ENCODE data around the gene FGGY.
"Not testable (repeated sequence)": the region's sequence is repeated elsewhere in the genome, so short reads cannot be mapped to it uniquely, and the experiment has no call there.

FGGY gene

DNA sequence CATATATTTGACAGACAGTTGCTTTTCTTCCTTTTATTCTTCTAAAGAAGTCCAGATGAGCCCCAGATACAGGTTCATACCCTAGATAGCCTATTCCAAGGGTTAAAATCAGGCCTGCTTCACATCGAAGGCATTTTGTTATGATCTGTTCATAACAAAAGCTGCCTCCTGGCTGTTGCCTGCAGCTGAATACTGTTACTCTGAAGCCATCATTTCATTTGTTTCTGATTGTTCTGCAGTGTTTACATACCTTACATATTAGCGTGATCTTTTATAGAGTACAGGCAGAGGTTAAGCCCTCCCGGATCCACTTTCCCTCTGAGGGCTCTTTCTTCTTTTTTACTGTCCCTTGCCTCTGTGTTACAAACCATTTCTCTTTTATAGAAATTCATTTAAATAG, 298.9 kb downstream of the FGGY start:
- DNase-seq = no peak

- DNase-seq = no peak
These were observed 299.5 kb downstream of the FGGY start for GRCh38 chr1:59596432-59596831.

DNA sequence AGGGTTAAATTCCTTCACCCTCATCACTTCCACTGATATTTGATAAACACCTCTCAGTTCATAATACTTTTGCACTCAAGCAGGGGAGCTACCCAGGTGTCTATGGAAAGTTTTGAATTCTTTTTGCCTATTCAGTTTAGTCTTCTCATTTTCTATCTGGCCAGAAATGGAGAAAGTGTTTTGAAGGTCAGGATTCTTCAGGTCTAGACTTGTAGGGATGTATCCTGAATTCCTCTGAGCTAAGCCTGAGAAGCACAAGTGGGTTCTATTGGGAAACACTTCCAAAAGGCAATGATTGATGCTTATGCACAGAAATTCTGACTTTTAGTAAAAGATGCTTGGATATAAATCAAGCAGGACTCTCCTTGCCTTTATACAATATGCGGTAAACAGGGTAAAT, 300.1 kb downstream of the FGGY start:
- DNase-seq = no peak

GRCh38 chr1:59597420-59598119, 300.7 kb downstream of the FGGY start:
- DNase-seq = no peak

GRCh38 chr1:59598120-59598440, 301.2 kb downstream of the FGGY start:
- no peak for DNase-seq

GRCh38 chr1:59601041-59601441, 304.1 kb downstream of the FGGY start:
- no peak for DNase-seq

GRCh38 chr1:59601811-59602210, 304.9 kb downstream of the FGGY start:
- DNase-seq = no peak

- no peak for DNase-seq
These were observed 307.3 kb downstream of the FGGY start for GRCh38 chr1:59604191-59604590.

GRCh38 chr1:59605184-59605583, 308.3 kb downstream of the FGGY start:
- DNase-seq = no peak

GRCh38 chr1:59605761-59606160, 308.9 kb downstream of the FGGY start:
- no peak for DNase-seq

DNA sequence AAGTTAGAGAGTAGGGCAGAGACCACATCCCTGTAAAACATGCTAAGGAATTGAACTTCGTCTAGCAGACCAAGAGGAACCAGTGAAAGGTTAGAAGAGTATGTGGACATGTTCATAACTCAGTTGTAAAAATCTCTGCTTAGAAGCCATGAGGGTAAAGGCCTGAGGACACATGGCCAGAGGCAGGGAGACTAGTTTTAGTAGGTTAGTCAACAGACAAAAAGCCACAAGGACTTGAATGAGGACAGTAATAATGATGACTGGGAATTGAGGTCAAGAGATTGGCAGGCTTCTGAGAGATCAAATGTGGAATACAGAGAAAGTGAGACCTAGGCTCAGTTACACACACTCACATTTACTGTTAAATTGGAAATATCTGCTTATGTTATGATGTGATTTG, 312.4 kb downstream of the FGGY start:
- no peak for DNase-seq

- not testable (repeated sequence) for DNase-seq
These were observed 313.6 kb downstream of the FGGY start for GRCh38 chr1:59610499-59610898.

DNA sequence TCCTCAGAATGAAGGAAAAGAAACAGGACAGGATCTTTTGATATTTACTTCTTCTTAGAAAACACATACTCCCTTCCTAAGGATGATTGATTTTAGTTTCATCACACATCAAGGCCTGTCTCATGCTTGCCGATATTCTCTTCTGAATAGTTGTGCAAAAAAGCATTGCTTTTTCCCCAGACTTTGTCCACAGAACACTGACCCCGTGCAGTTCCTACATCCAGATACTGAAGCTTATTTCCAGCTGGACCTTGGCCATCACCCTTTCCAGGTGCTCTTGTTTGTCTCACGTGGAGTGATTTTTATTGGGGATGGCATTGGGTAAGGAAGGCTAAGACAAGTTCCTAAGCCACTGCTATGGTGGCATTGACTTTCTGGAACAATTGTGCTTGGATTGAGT, 320.5 kb downstream of the FGGY start:
- DNase-seq = no peak

DNA sequence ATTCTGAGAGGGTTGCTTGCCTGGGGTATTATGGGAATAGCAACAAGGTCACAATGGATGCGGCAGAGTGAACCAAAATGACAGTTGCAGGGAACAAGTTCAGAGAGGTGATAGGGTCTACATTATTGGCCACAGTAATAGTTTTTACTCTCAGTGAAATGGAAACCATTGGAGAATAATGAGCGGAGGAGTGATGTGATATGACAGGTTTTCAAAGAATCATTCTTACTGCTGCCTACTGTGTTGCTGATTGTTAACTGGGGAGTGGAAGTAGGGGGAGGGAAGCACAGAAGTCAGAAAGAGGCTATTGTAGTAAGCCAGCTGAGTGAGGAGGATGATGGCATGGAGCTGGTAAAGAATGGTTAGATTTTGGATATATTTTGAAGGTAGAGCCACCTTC, 322.7 kb downstream of the FGGY start:
- no peak for DNase-seq

- DNase-seq = no peak
These were observed 328.5 kb downstream of the FGGY start for GRCh38 chr1:59625384-59625783.

DNA sequence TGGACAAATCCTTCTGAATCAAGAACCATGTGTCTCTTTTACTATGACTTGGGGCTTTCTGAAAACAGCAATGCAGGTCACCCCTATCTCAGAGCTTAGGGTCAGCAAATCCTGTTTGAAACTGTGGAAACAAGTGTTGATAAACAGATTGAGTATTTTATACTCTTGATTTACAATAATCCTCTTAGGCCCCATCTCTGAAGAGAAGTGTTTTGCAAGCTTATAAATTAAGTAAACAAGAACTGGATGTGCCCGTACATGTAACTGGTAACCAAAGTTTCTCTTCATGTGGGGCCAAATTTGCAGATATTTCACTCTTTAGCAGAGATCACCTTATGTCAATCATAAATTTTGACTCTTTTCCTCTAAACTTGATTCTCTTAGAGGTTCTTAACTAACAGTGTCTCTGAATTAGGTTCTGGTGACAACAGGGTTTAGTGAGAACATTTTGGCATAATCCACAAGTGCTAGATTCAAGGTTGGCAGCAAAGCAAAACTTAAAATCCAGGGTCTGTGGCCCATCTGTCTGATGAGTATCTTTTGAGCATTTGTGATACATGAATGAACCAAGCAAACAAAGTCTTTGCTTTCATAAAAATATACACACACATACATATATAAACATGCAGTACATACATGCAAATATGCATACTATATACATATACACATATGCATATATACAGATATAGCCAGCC, 334.8 kb downstream of the FGGY start:
- no peak for DNase-seq

GRCh38 chr1:59635097-59635496, 338.2 kb downstream of the FGGY start:
- no peak for DNase-seq

DNA sequence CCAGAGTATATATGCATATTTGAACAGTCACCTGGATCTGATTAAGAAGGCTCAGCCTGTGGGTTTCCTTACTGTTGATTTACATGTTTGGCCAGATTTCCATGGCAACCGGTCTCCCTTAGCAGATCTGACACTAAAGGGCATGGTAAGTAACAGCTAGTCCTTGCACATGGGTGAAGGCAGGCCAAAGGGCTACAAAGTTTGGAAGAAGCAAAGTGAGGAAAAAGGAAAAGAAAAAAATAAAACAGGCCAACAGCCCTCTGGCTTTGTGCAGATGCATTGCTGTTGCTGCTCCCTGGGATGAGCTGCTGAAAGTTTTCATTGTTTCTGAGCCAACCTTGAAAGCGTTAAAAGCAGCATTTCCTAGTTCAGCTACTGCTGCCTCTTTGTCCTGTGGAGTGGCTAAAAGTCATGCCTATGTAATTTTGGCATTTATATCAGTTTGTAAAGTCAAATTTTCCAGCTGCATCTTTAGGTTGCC, 341.4 kb downstream of the FGGY start:
- DNase-seq = no peak

- DNase-seq = no peak
These were observed 342.4 kb downstream of the FGGY start for GRCh38 chr1:59639266-59639665.

GRCh38 chr1:59640851-59641250, 344.0 kb downstream of the FGGY start:
- DNase-seq = no peak

DNA sequence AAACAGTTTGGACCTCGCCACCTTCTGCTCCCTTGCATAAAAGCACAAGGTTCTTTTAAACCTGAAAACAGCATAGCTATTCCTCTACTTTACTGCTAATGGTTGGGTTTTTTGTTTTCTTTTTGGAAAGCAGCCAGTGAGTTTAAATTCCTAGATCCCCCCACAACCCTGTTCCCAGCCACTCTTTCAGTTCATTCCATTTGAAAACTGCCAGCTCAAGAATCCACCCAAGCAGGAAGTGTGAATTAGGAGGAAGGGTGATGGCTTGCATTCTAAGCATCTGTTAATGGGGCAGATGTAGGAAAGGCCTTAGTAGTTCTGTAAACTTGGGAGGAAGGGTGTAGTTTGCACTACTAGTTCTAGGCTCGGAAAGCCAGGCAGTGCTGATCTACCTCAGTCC, 344.9 kb downstream of the FGGY start:
- DNase-seq = no peak

- no peak for DNase-seq
These were observed 346.6 kb downstream of the FGGY start for GRCh38 chr1:59643526-59643925.

GRCh38 chr1:59645893-59646292, 349.0 kb downstream of the FGGY start:
- no peak for DNase-seq

DNA sequence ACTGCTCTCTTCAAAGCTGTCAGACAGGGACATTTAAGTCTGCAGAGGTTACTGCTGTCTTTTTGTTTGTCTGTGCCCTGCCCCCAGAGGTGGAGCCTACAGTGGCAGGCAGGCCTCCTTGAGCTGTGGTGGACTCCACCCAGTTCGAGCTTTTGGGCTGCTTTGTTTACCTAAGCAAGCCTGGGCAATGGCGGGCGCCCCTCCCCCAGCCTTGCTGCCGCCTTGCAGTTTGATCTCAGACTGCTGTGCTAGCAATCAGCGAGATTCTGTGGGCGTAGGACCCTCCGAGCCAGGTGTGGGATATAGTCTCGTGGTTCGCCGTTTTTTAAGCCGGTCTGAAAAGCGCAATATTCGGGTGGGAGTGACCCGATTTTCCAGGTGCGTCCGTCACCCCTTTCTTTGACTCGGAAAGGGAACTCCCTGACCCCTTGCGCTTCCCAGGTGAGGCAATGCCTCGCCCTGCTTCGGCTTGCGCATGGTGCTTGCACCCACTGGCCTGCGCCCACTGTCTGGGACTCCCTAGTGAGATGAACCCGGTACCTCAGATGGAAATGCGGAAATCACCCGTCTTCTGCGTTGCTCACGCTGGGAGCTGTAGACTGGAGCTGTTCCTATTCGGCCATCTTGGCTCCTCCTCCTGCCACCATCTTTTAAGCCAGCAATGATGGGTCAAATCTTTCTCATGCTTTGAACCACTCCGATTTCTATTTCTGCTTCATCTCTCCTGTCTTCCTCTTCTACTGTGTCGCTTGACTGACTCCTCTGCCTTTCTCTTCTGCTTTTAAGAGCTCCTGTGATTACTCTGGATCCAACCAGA, 356.5 kb downstream of the FGGY start:
- not testable (repeated sequence) for DNase-seq
